ENCODE results near the gene TMEM41B.
"Not testable (repeated sequence)": the region's sequence is repeated elsewhere in the genome, so short reads cannot be mapped to it uniquely, and the experiment has no call there.

TMEM41B gene

GRCh38 chr11:9247863-9248262 lies 66.5 kb downstream of the TMEM41B start:
- no peak overlapping the region for H3K4me3 ChIP-seq (ENCODE audit: severe bottlenecking)
- ATAC-seq (ENCODE audit: low read depth) (no peak), DNase-seq (ENCODE audit: low spot score) (no peak)
- H3K27ac ChIP-seq (ENCODE audit: poor library complexity, severe bottlenecking): no peak overlapping the region
- H3K9me3 ChIP-seq (ENCODE audit: severe bottlenecking): no peaks in the 10 kb centered on the region
- H3K27me3 ChIP-seq (ENCODE audit: insufficient read depth, poor library complexity, severe bottlenecking): no peaks in the 10 kb centered on the region
- H3K4me1 ChIP-seq (ENCODE audit: insufficient read depth, poor library complexity, severe bottlenecking): no peaks in the 10 kb centered on the region
- no peak for TF ChIP-seq CTCF (IDR thresholded peaks at IDR 0.05; ENCODE audit: poor library complexity, severe bottlenecking)
- H3K36me3 ChIP-seq (ENCODE audit: low read depth): no peaks in the 10 kb centered on the region

GRCh38 chr11:9236242-9236641 lies 78.2 kb downstream of the TMEM41B start:
- not testable (repeated sequence) for H3K4me3 ChIP-seq (ENCODE audit: severe bottlenecking); H3K27me3 ChIP-seq (ENCODE audit: insufficient read depth, poor library complexity, severe bottlenecking); DNase-seq (ENCODE audit: low spot score); ATAC-seq (ENCODE audit: low read depth); H3K27ac ChIP-seq (ENCODE audit: poor library complexity, severe bottlenecking); H3K9me3 ChIP-seq (ENCODE audit: severe bottlenecking); H3K4me1 ChIP-seq (ENCODE audit: insufficient read depth, poor library complexity, severe bottlenecking); H3K36me3 ChIP-seq (ENCODE audit: low read depth)

GRCh38 chr11:9232482-9232881 lies 81.9 kb downstream of the TMEM41B start:
- DNase-seq (ENCODE audit: low spot score) (no peak), ATAC-seq (ENCODE audit: low read depth) (no peak)
- H3K27me3 ChIP-seq (ENCODE audit: insufficient read depth, poor library complexity, severe bottlenecking): no peaks in the 10 kb centered on the region
- H3K36me3 ChIP-seq (ENCODE audit: low read depth): no peaks in the 10 kb centered on the region; the same call in 1 of the 2 replicates
- H3K27ac ChIP-seq (ENCODE audit: poor library complexity, severe bottlenecking): no peak overlapping the region
- H3K4me1 ChIP-seq (ENCODE audit: insufficient read depth, poor library complexity, severe bottlenecking): peaks cover 7% of the 10 kb centered on the region
- TF ChIP-seq CTCF (IDR thresholded peaks at IDR 0.05; ENCODE audit: poor library complexity, severe bottlenecking): no peak
- H3K4me3 ChIP-seq (ENCODE audit: severe bottlenecking): no peak overlapping the region
- peaks cover 2% of the 10 kb centered on the region for H3K9me3 ChIP-seq (ENCODE audit: severe bottlenecking)

- ATAC-seq (ENCODE audit: low read depth) (no peak), DNase-seq (ENCODE audit: low spot score) (no peak)
- Histone ChIP-seq H3K27ac (ENCODE audit: poor library complexity, severe bottlenecking) (no peak overlapping the region), H3K36me3 (ENCODE audit: low read depth) (no peaks in the 10 kb centered on the region; the same call in 1 of the 2 replicates), H3K27me3 (ENCODE audit: insufficient read depth, poor library complexity, severe bottlenecking) (no peaks in the 10 kb centered on the region), H3K4me3 (ENCODE audit: severe bottlenecking) (no peak overlapping the region), H3K9me3 (ENCODE audit: severe bottlenecking) (peaks cover 2% of the 10 kb centered on the region), H3K4me1 (ENCODE audit: insufficient read depth, poor library complexity, severe bottlenecking) (peaks cover 7% of the 10 kb centered on the region)
- TF ChIP-seq CTCF (IDR thresholded peaks at IDR 0.05; ENCODE audit: poor library complexity, severe bottlenecking): no peak
These were observed 82.6 kb downstream of the TMEM41B start for GRCh38 chr11:9231848-9232177.
